ENCODE data around the gene LRRC53.

LRRC53 gene

GRCh38 chr1:74452035-74452434, 60.4 kb downstream of the LRRC53 start:
- no peak for DNase-seq (ENCODE audit: extremely low read depth in 1 of 2, low read depth in 1 of 2)

- DNase-seq (ENCODE audit: extremely low read depth in 1 of 2, low read depth in 1 of 2): no peak
Observed at GRCh38 chr1:74437035-74437434, 75.4 kb downstream of the LRRC53 start.

- no peak for DNase-seq (ENCODE audit: extremely low read depth in 1 of 2, low read depth in 1 of 2)
Observed at GRCh38 chr1:74436078-74436477, 76.3 kb downstream of the LRRC53 start.

- DNase-seq (ENCODE audit: extremely low read depth in 1 of 2, low read depth in 1 of 2): no peak
Observed at GRCh38 chr1:74434321-74434720, 78.1 kb downstream of the LRRC53 start.

GRCh38 chr1:74432325-74432724, 80.1 kb downstream of the LRRC53 start:
- DNase-seq (ENCODE audit: extremely low read depth in 1 of 2, low read depth in 1 of 2): no peak

- no peak for DNase-seq (ENCODE audit: extremely low read depth in 1 of 2, low read depth in 1 of 2)
Observed at GRCh38 chr1:74431531-74431930, 80.9 kb downstream of the LRRC53 start.

- no peak for DNase-seq (ENCODE audit: extremely low read depth in 1 of 2, low read depth in 1 of 2)
Observed at GRCh38 chr1:74430342-74430934, 82.0 kb downstream of the LRRC53 start.

- no peak for DNase-seq (ENCODE audit: extremely low read depth in 1 of 2, low read depth in 1 of 2)
Observed at GRCh38 chr1:74429580-74429979, 82.8 kb downstream of the LRRC53 start.

GRCh38 chr1:74427681-74428080, 84.7 kb downstream of the LRRC53 start:
- no peak for DNase-seq (ENCODE audit: extremely low read depth in 1 of 2, low read depth in 1 of 2)

GRCh38 chr1:74426208-74426937, 86.0 kb downstream of the LRRC53 start:
- DNase-seq (ENCODE audit: extremely low read depth in 1 of 2, low read depth in 1 of 2): no peak

- no peak for DNase-seq (ENCODE audit: extremely low read depth in 1 of 2, low read depth in 1 of 2)
Observed at GRCh38 chr1:74425676-74426075, 86.7 kb downstream of the LRRC53 start.

GRCh38 chr1:74423471-74423870, 88.9 kb downstream of the LRRC53 start:
- no peak for DNase-seq (ENCODE audit: extremely low read depth in 1 of 2, low read depth in 1 of 2)

GRCh38 chr1:74422421-74423292, 89.8 kb downstream of the LRRC53 start:
- no peak for DNase-seq (ENCODE audit: extremely low read depth in 1 of 2, low read depth in 1 of 2)

- no peak for DNase-seq (ENCODE audit: extremely low read depth in 1 of 2, low read depth in 1 of 2)
Observed at GRCh38 chr1:74420467-74420866, 91.9 kb downstream of the LRRC53 start.
